GM23338 (cell line): ENCODE measurements around the gene EDN2. TPM values are rescaled to one million over a fixed set of nuclear protein-coding genes. Genes with fewer than 3 reads are reported as not detected.

Experiments
- ATAC-seq: fragments of 200-7000 bp; cut with Tn5 transposase; 3 replicates; pipeline ENCODE4 v1.9.1; 2020
- DNase-seq: peaks from one replicate; pipeline ENCODE4 v3.0.0-alpha.2; 2015; ENCODE audit warnings: low spot score
- H2AFZ ChIP-seq: fragments of 200-600 bp; sonication (generic); 2 replicates; pipeline ENCODE4 v1.8.0; 2016; ENCODE audit warnings: antibody characterized with exemption, mild to moderate bottlenecking, moderate library complexity
- H3F3A ChIP-seq: fragments of 200-600 bp; sonication (generic); replicated peaks from 2 replicates; pipeline ENCODE4 v1.8.0; 2017; ENCODE audit warnings: antibody characterized with exemption, mixed run types, low read depth
- H3K27ac ChIP-seq: fragments of 200-600 bp; sonication (generic); 2 replicates; pipeline ENCODE4 v1.6.1; 2016; ENCODE audit warnings: low read depth
- H3K27me3 ChIP-seq: fragments of 200-600 bp; sonication (generic); 2 replicates; pipeline ENCODE4 v1.8.0; 2016; ENCODE audit warnings: mild to moderate bottlenecking, mixed run types, moderate library complexity; ENCODE audit not compliant: insufficient read depth
- H3K36me3 ChIP-seq: fragments of 200-600 bp; sonication (generic); 2 replicates; pipeline ENCODE4 v1.8.0; 2016; ENCODE audit warnings: mild to moderate bottlenecking; ENCODE audit not compliant: insufficient read depth
- H3K4me1 ChIP-seq: fragments of 200-600 bp; sonication (generic); 2 replicates; pipeline ENCODE4 v1.8.0; 2016; ENCODE audit warnings: mild to moderate bottlenecking, moderate library complexity; ENCODE audit not compliant: insufficient read depth
- H3K4me2 ChIP-seq: fragments of 200-600 bp; sonication (generic); 2 replicates; pipeline ENCODE4 v1.7.1; 2017; ENCODE audit warnings: mixed run types
- H3K4me3 ChIP-seq: fragments of 200-600 bp; sonication (generic); 2 replicates; pipeline ENCODE4 v1.6.1; 2016; ENCODE audit warnings: mixed run types
- H3K79me2 ChIP-seq: fragments of 200-600 bp; sonication (generic); replicated peaks from 2 replicates; pipeline ENCODE4 v1.8.0; 2017; ENCODE audit warnings: mild to moderate bottlenecking; ENCODE audit not compliant: insufficient read depth
- H3K9me2 ChIP-seq: fragments of 200-600 bp; sonication (generic); 2 replicates; pipeline ENCODE4 v1.8.0; 2017; ENCODE audit not compliant: insufficient read depth
- H4K20me1 ChIP-seq: fragments of 200-600 bp; sonication (generic); replicated peaks from 2 replicates; pipeline ENCODE4 v1.8.0; 2017; ENCODE audit warnings: mild to moderate bottlenecking; ENCODE audit not compliant: insufficient read depth
- H3K27ac Mint-ChIP-seq: 2 replicates; pipeline ENCODE4 v1.8.0; 2020; ENCODE audit warnings: inconsistent platforms, mild to moderate bottlenecking, moderate library complexity, mixed read lengths
- H3K27me3 Mint-ChIP-seq: 3 replicates; pipeline ENCODE4 v1.8.0; 2022; ENCODE audit warnings: low read depth, mild to moderate bottlenecking, moderate library complexity, mixed read lengths, inconsistent platforms; ENCODE audit not compliant: insufficient read depth, poor library complexity
- H3K36me3 Mint-ChIP-seq: 3 replicates; pipeline ENCODE4 v1.8.0; 2021; ENCODE audit warnings: low read depth, mild to moderate bottlenecking, inconsistent platforms, moderate library complexity, mixed read lengths
- H3K4me1 Mint-ChIP-seq: 3 replicates; pipeline ENCODE4 v1.8.0; 2020; ENCODE audit warnings: mild to moderate bottlenecking, inconsistent platforms, mixed read lengths
- H3K4me3 Mint-ChIP-seq: 3 replicates; pipeline ENCODE4 v1.8.0; 2021; ENCODE audit warnings: moderate library complexity, mild to moderate bottlenecking, inconsistent platforms, mixed read lengths
- H3K9me3 Mint-ChIP-seq: 3 replicates; pipeline ENCODE4 v1.8.0; 2020; ENCODE audit warnings: moderate library complexity, mild to moderate bottlenecking, inconsistent platforms, mixed read lengths
- CREB1 ChIP-seq: fragments of 250-450 bp; sonication (Bioruptor Pico); IDR thresholded peaks from 2 replicates; pipeline ENCODE4 v1.5.0; 2020; ENCODE audit warnings: low read depth, mild to moderate bottlenecking, moderate library complexity
- CTCF ChIP-seq, 2 experiments: fragments of 200-600 bp in 1 of 2; sonication (generic) in 1 of 2; conservative IDR thresholded peaks; 2 replicates each; pipeline versions ENCODE4 v1.5.1 to v1.6.1; 2016 to 2017; ENCODE audit warnings: antibody characterized with exemption in 2 of 2, low read depth in 2 of 2, mild to moderate bottlenecking in 2 of 2, moderate library complexity in 1 of 2
- ETS1 ChIP-seq: IDR thresholded peaks from 2 replicates; pipeline ENCODE4 v1.6.1; 2016; ENCODE audit warnings: antibody characterized with exemption
- EZH2 ChIP-seq: fragments of 200-600 bp; sonication (generic); IDR thresholded peaks from one replicate; pipeline ENCODE4 v1.8.0; 2017; ENCODE audit warnings: antibody characterized with exemption, mild to moderate bottlenecking, low read depth; ENCODE audit not compliant: unreplicated experiment
- EZH2phosphoT487 ChIP-seq: fragments of 200-600 bp; sonication (generic); IDR thresholded peaks from one replicate; pipeline ENCODE4 v1.8.1; 2018; ENCODE audit warnings: antibody characterized with exemption; ENCODE audit not compliant: unreplicated experiment
- JUNB ChIP-seq: IDR thresholded peaks from one replicate; pipeline ENCODE4 v1.6.1; 2016; ENCODE audit warnings: antibody characterized with exemption; ENCODE audit not compliant: unreplicated experiment
- NANOG ChIP-seq: IDR thresholded peaks from 2 replicates; pipeline ENCODE4 v1.6.1; 2016; ENCODE audit warnings: antibody characterized with exemption, borderline replicate concordance
- POLR2AphosphoS5 ChIP-seq: IDR thresholded peaks from 2 replicates; pipeline ENCODE4 v1.6.1; 2016; ENCODE audit warnings: antibody characterized with exemption, low read depth
- STAT1 ChIP-seq: IDR thresholded peaks from one replicate; pipeline ENCODE4 v1.6.1; 2016; ENCODE audit warnings: antibody characterized with exemption; ENCODE audit not compliant: unreplicated experiment
- ZNF114 ChIP-seq: fragments of 250-450 bp; sonication (Bioruptor Pico); IDR thresholded peaks from 2 replicates; pipeline ENCODE4 v1.5.0; 2020; ENCODE audit warnings: mild to moderate bottlenecking, moderate library complexity
- polyA plus RNA-seq: library from polyadenylated mRNA; unstranded; fragments of >200 nt; fragmentation: Nextera tagmentation; extraction: Ambion mirVana; gene quantifications from 2 replicates; pipeline ENCODE4 v1.2.1, GENCODE V29; 2016
- total RNA-seq: library from RNA; depleted of rRNA; stranded (reverse); fragments of >200 nt; shearing (Covaris generic); gene quantifications from 2 replicates; pipeline ENCODE4 v1.2.3, GENCODE V29; 2014
- TF ChIP-seq, protein P1 (sequence below): IDR thresholded peaks from one replicate; pipeline ENCODE4 v1.6.1; 2018; ENCODE audit warnings: antibody characterized with exemption; ENCODE audit not compliant: unreplicated experiment

The EDN2 gene
- total and polyA plus RNA-seq, 2 experiments from 2014 or later: not detected

GRCh38 chr1:41456847-41457540, 27.5 kb downstream of the EDN2 start:
- Mint-ChIP-seq H3K27me3 (peaks cover 4% of the 10 kb centered on the region), H3K4me1 (no peaks in the 10 kb centered on the region; the same call in 2 of the 3 replicates), H3K4me3 (no peak overlapping the region), H3K27ac (no peak overlapping the region), H3K36me3 (no peaks in the 10 kb centered on the region), H3K9me3 (no peaks in the 10 kb centered on the region)
- no peaks in the 10 kb centered on the region for H3K79me2 ChIP-seq
- H3K4me2 ChIP-seq: no peak overlapping the region
- no peaks in the 10 kb centered on the region for H3K36me3 ChIP-seq
- no peak overlapping the region for H3K4me3 ChIP-seq
- H3F3A ChIP-seq: no peaks in the 10 kb centered on the region
- TF ChIP-seq ZNF114 (CRISPR knock-in tag) (no peak), JUNB (no peak), CREB1 (CRISPR knock-in tag) (no peak)
- no peak for ATAC-seq
- H3K27ac ChIP-seq: no peak overlapping the region
- no peaks in the 10 kb centered on the region for H3K4me1 ChIP-seq
- no peak for DNase-seq
- H3K9me2 ChIP-seq: no peaks in the 10 kb centered on the region
- H3K27me3 ChIP-seq: no peaks in the 10 kb centered on the region
- no peak overlapping the region for H2AFZ ChIP-seq
- H4K20me1 ChIP-seq: no peaks in the 10 kb centered on the region

DNA sequence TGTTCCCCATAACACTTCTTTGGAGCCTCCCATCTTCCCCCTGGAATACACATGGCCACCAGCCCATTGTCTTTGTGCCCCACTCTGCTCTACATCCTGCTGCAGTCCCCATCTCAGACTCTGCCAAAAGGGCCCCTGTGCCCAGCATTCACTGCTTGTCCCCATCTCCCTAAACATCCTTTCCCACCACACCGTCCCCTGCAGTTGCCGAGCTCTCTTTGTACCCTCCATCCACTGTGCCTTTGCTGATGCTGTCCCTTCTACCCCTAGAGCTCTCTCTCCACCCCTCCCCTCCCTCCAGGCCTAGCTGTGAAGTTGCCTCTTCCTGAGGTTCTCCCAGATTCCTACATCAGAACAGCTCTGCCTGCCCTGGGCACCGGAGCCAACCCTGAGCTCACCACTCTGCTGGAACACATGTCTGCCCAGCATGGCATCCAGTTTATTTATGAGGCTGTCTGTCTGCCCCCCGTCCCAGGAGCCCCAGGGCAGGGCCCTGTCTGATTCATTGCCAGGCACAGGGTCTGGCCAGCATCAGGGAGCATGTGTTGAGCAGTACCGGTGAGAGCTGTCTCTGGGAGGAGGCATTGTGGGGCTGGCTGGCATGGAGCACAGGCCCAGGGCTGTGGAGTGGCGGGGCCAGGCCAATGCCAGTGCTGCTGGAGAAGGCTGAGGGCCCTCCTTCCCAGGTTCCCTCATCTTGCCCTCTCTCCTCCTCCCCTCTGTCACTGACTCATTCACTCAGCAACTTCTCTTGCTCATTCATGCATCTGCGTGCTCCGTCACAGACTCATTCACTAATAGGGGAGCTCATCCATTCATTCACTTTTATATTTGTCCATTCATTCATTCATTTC, 28.8 kb downstream of the EDN2 start:
- Histone ChIP-seq H3K4me1 (no peaks in the 10 kb centered on the region), H3K4me3 (no peak overlapping the region), H3K36me3 (no peaks in the 10 kb centered on the region), H3K27ac (no peak overlapping the region), H3F3A (no peaks in the 10 kb centered on the region), H3K4me2 (no peak overlapping the region), H3K79me2 (no peaks in the 10 kb centered on the region), H2AFZ (no peak overlapping the region), H3K27me3 (no peaks in the 10 kb centered on the region), H4K20me1 (no peaks in the 10 kb centered on the region), H3K9me2 (no peaks in the 10 kb centered on the region)
- Mint-ChIP-seq H3K27ac (no peak overlapping the region), H3K36me3 (no peaks in the 10 kb centered on the region), H3K4me1 (no peaks in the 10 kb centered on the region; the same call in 2 of the 3 replicates), H3K4me3 (no peak overlapping the region), H3K27me3 (peaks cover 5% of the 10 kb centered on the region), H3K9me3 (no peaks in the 10 kb centered on the region)
- ATAC-seq (no peak), DNase-seq (no peak)
- no peak for TF ChIP-seq STAT1
- TF ChIP-seq, protein P1, sequence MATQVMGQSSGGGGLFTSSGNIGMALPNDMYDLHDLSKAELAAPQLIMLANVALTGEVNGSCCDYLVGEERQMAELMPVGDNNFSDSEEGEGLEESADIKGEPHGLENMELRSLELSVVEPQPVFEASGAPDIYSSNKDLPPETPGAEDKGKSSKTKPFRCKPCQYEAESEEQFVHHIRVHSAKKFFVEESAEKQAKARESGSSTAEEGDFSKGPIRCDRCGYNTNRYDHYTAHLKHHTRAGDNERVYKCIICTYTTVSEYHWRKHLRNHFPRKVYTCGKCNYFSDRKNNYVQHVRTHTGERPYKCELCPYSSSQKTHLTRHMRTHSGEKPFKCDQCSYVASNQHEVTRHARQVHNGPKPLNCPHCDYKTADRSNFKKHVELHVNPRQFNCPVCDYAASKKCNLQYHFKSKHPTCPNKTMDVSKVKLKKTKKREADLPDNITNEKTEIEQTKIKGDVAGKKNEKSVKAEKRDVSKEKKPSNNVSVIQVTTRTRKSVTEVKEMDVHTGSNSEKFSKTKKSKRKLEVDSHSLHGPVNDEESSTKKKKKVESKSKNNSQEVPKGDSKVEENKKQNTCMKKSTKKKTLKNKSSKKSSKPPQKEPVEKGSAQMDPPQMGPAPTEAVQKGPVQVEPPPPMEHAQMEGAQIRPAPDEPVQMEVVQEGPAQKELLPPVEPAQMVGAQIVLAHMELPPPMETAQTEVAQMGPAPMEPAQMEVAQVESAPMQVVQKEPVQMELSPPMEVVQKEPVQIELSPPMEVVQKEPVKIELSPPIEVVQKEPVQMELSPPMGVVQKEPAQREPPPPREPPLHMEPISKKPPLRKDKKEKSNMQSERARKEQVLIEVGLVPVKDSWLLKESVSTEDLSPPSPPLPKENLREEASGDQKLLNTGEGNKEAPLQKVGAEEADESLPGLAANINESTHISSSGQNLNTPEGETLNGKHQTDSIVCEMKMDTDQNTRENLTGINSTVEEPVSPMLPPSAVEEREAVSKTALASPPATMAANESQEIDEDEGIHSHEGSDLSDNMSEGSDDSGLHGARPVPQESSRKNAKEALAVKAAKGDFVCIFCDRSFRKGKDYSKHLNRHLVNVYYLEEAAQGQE: no peak
- TF ChIP-seq EZH2: no peak
- no peak for TF ChIP-seq POLR2AphosphoS5
- no peak for TF ChIP-seq EZH2phosphoT487
- no peak for TF ChIP-seq NANOG
- no peak for TF ChIP-seq CTCF (conservative IDR thresholded peaks at IDR 0.05; ENCODE audit: low read depth in 2 of 2)
- TF ChIP-seq CREB1 (CRISPR knock-in tag): no peak
- TF ChIP-seq ETS1: no peak
